ENCODE measurements around the gene RNASE11.
"Not testable (repeated sequence)": the region's sequence is repeated elsewhere in the genome, so short reads cannot be mapped to it uniquely, and the experiment has no call there.

RNASE11 gene

DNA sequence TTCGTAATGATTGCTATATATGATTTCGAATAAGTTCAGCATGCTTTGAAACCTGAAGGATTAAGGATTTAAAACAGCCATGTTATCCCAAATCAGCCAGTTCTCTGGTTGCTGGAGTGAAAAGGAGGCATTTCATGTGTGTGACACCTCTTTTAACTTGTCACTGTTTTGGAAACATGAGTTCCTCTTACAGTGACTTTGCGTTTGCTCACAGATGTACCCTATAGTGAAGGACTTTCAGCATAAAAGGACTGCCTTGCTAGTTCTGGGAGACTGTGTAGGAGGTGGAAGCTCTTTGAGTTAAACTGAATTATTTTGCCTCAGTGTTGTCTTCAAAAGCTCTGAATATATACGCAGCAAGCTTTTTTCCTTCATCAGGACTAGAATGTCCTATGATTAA is 7.6 kb downstream of the RNASE11 start:
- Histone ChIP-seq H3K36me3 (ENCODE audit: low read length) (no peaks in the 10 kb centered on the region), H3F3A (ENCODE audit: insufficient read depth) (no peaks in the 10 kb centered on the region), H2AFZ (ENCODE audit: low read depth, low read length, severe bottlenecking) (no peak overlapping the region), H3K27ac (ENCODE audit: low read depth, low read length) (no peak overlapping the region), H3K9ac (ENCODE audit: low read length) (no peak overlapping the region), H3K27me3 (ENCODE audit: low read length) (no peaks in the 10 kb centered on the region), H3K9me3 (ENCODE audit: insufficient read depth, low read length) (no peaks in the 10 kb centered on the region), H4K20me1 (ENCODE audit: low read depth, low read length) (no peaks in the 10 kb centered on the region), H3K4me2 (ENCODE audit: low read depth, low read length, poor library complexity, severe bottlenecking) (no peak overlapping the region), H3K4me3 (ENCODE audit: insufficient read depth, low read length, poor library complexity, severe bottlenecking) (no peak overlapping the region), H3K9me2 (replicated peaks; ENCODE audit: insufficient read depth, low read length) (no peaks in the 10 kb centered on the region), H3K79me2 (ENCODE audit: insufficient read depth, low read length) (no peaks in the 10 kb centered on the region)
- TF ChIP-seq EZH2phosphoT487 (conservative IDR thresholded peaks at IDR 0.05; ENCODE audit: low read length), result no peak
- TF ChIP-seq, protein P1, sequence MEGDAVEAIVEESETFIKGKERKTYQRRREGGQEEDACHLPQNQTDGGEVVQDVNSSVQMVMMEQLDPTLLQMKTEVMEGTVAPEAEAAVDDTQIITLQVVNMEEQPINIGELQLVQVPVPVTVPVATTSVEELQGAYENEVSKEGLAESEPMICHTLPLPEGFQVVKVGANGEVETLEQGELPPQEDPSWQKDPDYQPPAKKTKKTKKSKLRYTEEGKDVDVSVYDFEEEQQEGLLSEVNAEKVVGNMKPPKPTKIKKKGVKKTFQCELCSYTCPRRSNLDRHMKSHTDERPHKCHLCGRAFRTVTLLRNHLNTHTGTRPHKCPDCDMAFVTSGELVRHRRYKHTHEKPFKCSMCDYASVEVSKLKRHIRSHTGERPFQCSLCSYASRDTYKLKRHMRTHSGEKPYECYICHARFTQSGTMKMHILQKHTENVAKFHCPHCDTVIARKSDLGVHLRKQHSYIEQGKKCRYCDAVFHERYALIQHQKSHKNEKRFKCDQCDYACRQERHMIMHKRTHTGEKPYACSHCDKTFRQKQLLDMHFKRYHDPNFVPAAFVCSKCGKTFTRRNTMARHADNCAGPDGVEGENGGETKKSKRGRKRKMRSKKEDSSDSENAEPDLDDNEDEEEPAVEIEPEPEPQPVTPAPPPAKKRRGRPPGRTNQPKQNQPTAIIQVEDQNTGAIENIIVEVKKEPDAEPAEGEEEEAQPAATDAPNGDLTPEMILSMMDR (IDR thresholded peaks at IDR 0.05; ENCODE audit: insufficient read depth, low read length, poor library complexity, severe bottlenecking), result no peak

DNA sequence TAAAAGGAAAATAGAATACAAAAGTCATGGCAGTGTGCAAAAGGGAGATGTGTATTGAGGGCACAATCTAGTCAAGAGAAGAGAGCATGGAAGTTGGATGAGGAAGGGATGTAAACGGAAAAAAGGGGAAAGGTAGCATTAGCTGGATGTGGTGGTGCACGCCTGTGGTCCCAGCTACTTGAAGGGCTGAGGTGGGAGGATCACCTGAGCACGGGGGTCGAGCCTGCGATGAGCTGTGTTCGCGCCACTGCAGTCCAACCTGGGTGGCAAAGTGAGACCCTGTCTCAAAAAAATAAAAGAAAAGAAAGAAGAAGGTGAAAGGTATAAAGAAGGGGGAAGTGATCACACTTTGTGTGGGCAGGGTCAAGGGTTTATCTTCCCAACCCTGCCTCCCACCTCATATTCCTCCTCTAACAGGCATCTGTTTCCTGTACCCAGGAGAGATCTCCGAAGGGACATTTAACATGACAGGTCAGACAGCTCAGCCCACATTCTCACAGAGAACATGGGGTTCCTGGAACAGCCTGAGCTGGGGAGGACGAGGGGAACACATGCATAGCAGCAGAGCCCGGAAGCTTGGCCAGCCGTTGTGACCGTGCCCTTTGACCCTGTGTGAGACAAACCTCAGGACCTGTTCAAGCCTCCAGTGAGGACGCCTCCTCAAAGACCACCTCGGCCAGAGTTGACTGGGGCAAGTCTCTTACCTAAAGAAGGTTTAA is 8.9 kb downstream of the RNASE11 start:
- Histone ChIP-seq H3K27ac (ENCODE audit: low read depth, low read length) (no peak overlapping the region), H3K4me3 (ENCODE audit: insufficient read depth, low read length, poor library complexity, severe bottlenecking) (no peak overlapping the region)

DNA sequence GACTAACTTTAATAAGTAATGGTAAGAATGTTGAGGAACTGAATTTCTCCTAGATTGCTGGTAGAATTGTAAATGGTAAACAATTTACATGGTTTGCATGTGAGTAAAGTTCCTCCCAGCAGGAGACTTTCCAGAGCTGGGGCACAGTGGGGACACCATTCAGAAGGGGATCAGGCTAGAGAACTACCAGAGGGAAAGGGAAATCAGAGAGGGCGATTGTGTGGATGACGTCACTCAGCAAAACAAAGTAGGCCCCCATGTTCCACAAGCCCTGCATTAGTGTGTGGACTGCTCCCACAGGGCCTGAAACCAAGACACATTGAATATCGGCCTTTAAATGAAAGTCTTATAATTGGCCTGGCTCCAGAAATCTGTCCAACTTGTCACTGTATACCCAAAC is 9.5 kb downstream of the RNASE11 start:
- Histone ChIP-seq H3K9me3 (ENCODE audit: insufficient read depth, low read length) (no peaks in the 10 kb centered on the region), H3F3A (ENCODE audit: insufficient read depth) (no peaks in the 10 kb centered on the region), H3K9me2 (replicated peaks; ENCODE audit: insufficient read depth, low read length) (no peaks in the 10 kb centered on the region), H3K27ac (ENCODE audit: low read depth, low read length) (no peak overlapping the region), H3K79me2 (ENCODE audit: insufficient read depth, low read length) (no peaks in the 10 kb centered on the region), H3K4me2 (ENCODE audit: low read depth, low read length, poor library complexity, severe bottlenecking) (no peak overlapping the region), H3K9ac (ENCODE audit: low read length) (no peak overlapping the region), H2AFZ (ENCODE audit: low read depth, low read length, severe bottlenecking) (no peak overlapping the region), H4K20me1 (ENCODE audit: low read depth, low read length) (no peaks in the 10 kb centered on the region), H3K27me3 (ENCODE audit: low read length) (no peaks in the 10 kb centered on the region), H3K4me3 (ENCODE audit: insufficient read depth, low read length, poor library complexity, severe bottlenecking) (no peak overlapping the region), H3K36me3 (ENCODE audit: low read length) (no peaks in the 10 kb centered on the region)
- TF ChIP-seq, protein P1 (IDR thresholded peaks at IDR 0.05; ENCODE audit: insufficient read depth, low read length, poor library complexity, severe bottlenecking), result no peak
- no peak for TF ChIP-seq EZH2phosphoT487 (conservative IDR thresholded peaks at IDR 0.05; ENCODE audit: low read length)

More for the DNA sequence above, 8.9 kb downstream of the RNASE11 start:
- H3K27me3 ChIP-seq (ENCODE audit: low read length), result no peaks in the 10 kb centered on the region
- H3K9me2 ChIP-seq (replicated peaks; ENCODE audit: insufficient read depth, low read length), result no peaks in the 10 kb centered on the region
- no peak overlapping the region for H3K4me2 ChIP-seq (ENCODE audit: low read depth, low read length, poor library complexity, severe bottlenecking)
- no peak overlapping the region for H2AFZ ChIP-seq (ENCODE audit: low read depth, low read length, severe bottlenecking)
- no peaks in the 10 kb centered on the region for H3K9me3 ChIP-seq (ENCODE audit: insufficient read depth, low read length)
- no peaks in the 10 kb centered on the region for H3F3A ChIP-seq (ENCODE audit: insufficient read depth)
- TF ChIP-seq EZH2phosphoT487 (conservative IDR thresholded peaks at IDR 0.05; ENCODE audit: low read length), result no peak
- TF ChIP-seq, protein P1 (IDR thresholded peaks at IDR 0.05; ENCODE audit: insufficient read depth, low read length, poor library complexity, severe bottlenecking), result no peak
- no peaks in the 10 kb centered on the region for H3K36me3 ChIP-seq (ENCODE audit: low read length)
- no peaks in the 10 kb centered on the region for H3K79me2 ChIP-seq (ENCODE audit: insufficient read depth, low read length)
- H4K20me1 ChIP-seq (ENCODE audit: low read depth, low read length), result no peaks in the 10 kb centered on the region
- no peak overlapping the region for H3K9ac ChIP-seq (ENCODE audit: low read length)

DNA sequence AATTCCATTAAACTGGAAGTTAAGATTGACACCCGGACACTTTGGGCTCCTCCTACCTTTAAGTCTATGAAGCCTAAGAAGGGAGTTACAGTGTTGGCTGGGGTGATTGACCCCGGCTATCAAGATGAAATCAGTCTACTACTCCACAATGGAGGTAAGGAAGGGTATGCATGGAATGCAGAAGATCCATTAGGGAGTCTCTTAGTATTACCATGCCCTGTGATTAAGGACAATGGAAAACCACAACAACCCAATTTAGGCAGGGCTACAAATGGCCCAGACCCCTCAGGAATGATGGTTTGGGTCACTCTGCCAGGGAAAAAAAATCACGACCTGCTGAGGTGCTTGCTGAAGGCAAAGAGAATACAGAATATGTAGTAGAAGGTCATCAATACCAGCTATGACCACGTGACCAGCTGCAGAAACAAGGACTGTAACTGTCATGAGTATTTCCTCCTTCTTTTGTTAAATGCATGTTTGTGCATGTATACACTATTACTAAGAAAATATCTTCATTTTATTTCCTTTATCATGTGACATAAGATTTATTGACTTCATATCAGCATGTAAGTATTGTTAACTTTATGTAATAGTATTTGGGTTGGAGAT is 15.3 kb downstream of the RNASE11 start:
- H3F3A ChIP-seq (ENCODE audit: insufficient read depth); H3K4me2 ChIP-seq (ENCODE audit: low read depth, low read length, poor library complexity, severe bottlenecking); H3K79me2 ChIP-seq (ENCODE audit: insufficient read depth, low read length); H3K9ac ChIP-seq (ENCODE audit: low read length); H3K9me3 ChIP-seq (ENCODE audit: insufficient read depth, low read length); H3K36me3 ChIP-seq (ENCODE audit: low read length); H3K9me2 ChIP-seq (replicated peaks; ENCODE audit: insufficient read depth, low read length); H3K27ac ChIP-seq (ENCODE audit: low read depth, low read length); H3K4me3 ChIP-seq (ENCODE audit: insufficient read depth, low read length, poor library complexity, severe bottlenecking); H4K20me1 ChIP-seq (ENCODE audit: low read depth, low read length); H3K27me3 ChIP-seq (ENCODE audit: low read length); H2AFZ ChIP-seq (ENCODE audit: low read depth, low read length, severe bottlenecking): not testable (repeated sequence)

DNA sequence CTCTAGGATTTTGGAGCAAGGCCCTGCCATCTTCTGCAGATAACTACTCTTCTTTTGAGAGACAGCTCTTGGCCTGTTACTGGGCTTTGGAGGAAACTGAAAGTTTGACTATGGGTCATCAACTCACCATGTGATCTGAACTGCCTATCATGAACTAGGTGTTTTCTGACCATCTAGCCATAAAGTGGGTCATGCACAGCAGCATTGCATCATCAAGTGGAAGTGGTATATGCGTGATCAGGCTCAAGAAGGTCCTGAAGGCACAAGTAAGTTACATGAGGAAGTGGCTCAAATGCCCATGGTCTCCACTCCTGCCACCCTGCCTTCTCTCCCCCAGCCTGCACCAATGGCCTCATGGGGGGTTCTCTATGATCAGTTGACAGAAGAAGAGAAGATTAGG is 17.1 kb downstream of the RNASE11 start:
- not testable (repeated sequence) for H4K20me1 ChIP-seq (ENCODE audit: low read depth, low read length); H3K9ac ChIP-seq (ENCODE audit: low read length); H3K4me3 ChIP-seq (ENCODE audit: insufficient read depth, low read length, poor library complexity, severe bottlenecking); H2AFZ ChIP-seq (ENCODE audit: low read depth, low read length, severe bottlenecking); H3K9me3 ChIP-seq (ENCODE audit: insufficient read depth, low read length); H3K27me3 ChIP-seq (ENCODE audit: low read length); H3K27ac ChIP-seq (ENCODE audit: low read depth, low read length); H3F3A ChIP-seq (ENCODE audit: insufficient read depth); H3K4me2 ChIP-seq (ENCODE audit: low read depth, low read length, poor library complexity, severe bottlenecking); H3K9me2 ChIP-seq (replicated peaks; ENCODE audit: insufficient read depth, low read length); H3K36me3 ChIP-seq (ENCODE audit: low read length); H3K79me2 ChIP-seq (ENCODE audit: insufficient read depth, low read length)
